NT2/D1 (cell line): Measurements from ENCODE around the gene FBXO24.

Source experiments
- SUZ12 ChIP-seq: IDR thresholded peaks from 2 replicates; pipeline ENCODE4 v1.6.1; 2011; ENCODE audit not compliant: insufficient read length, insufficient read depth; ENCODE audit errors: extremely low read depth
- YY1 ChIP-seq: IDR thresholded peaks from 2 replicates; pipeline ENCODE4 v1.6.1; 2011; ENCODE audit not compliant: insufficient read length, insufficient read depth
- ZNF274 ChIP-seq: IDR thresholded peaks from 2 replicates; pipeline ENCODE4 v1.6.1; 2011; ENCODE audit warnings: mild to moderate bottlenecking, low read depth, low read length

DNA sequence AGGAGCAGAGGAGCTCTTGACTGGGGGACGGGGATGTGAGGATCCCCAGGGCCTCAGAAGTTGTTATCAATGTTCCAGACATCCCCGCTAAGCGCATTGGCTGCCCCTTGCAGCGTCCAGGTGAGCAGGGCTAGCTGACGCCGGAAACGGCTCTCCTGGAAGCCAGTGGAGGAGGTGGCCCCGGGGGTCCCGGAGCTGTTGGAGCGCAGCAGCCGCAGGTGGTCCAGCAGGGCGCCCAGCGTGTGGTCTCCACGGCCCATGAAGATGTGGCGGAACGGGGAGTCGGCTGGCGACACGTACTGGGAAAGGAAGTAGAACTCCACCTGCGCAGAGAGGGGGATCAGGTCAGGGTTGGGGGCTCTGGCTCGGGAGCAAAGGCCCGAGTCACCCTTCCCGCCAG lies 34.7 kb downstream of the FBXO24 start:
- no peak for TF ChIP-seq ZNF274
- no peak for TF ChIP-seq SUZ12
- no peak for TF ChIP-seq YY1
